HG02973 (cell line): ENCODE measurements around the gene CRYL1.
A peak's percentile ranks its signal among the peaks of the same experiment; 100 is the strongest.

Source experiments
- ATAC-seq: cut with Tn5 transposase; IDR thresholded peaks from one replicate; pipeline ENCODE4 v1.9.1; 2021; ENCODE audit warnings: moderate library complexity; ENCODE audit not compliant: unreplicated experiment

CRYL1 gene

DNA sequence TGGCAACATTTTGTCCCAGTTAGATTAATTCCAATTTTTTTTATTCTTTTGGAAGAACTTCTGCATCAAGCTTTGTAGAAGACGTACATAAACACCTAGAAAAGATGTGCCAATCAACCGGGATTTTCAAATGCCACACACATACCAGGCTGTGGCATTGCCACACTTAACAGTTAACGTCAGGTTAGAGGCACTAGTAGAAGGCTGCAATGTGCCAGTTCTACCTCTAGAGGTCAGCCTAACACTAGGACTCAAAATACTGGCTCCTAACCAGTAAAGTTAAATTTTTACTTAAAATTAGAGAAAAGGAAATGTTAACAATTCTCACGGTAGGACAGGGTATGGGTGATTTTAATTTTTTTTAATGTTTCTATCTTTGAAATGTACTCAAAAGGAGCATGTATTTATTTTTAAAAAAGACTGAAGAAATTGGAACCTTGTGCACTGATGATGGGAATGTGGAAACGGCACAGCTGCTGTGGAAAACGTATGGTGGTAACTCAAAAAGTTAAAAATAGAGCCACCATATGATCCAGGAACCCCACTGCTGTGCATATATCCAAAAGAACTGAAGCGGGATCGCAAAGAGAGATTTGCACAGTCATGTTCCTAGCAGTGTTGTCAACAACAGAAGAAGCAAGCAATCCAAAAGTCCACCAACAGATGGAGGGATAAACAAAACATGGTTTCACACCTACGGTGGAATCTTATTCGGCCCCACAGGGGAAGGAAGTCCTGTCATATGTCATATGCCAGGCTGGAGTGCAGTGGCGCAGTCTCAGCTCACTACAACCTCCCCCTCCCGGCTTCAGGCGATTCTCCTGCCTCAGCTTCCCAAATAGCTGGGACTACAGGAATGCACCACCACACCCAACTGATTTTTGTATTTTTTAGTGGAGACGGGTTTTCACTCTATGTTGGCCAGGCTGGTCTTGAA, 30.3 kb downstream of the CRYL1 start:
- no peak for ATAC-seq

- ATAC-seq, result no peak
These were observed 31.0 kb downstream of the CRYL1 start for GRCh38 chr13:20494656-20495055.

DNA sequence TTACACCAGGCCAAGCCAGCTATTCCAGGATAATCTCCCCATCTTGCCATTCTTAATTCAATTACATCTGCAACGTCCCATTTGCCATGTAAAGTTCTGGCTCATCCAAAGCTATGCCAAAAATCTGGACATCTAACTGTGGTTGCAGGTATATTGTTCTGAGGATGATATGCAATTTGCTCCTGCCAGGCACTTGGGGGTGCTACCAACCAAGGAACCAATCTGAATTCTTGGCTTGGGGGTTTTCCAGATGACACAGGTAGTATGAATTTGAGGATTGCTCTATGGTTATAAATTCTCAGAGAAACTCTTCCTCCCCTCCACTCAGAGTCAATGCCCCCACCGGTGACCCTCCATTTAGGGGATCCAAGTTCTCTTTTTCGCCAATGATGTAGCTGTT, 33.0 kb downstream of the CRYL1 start:
- ATAC-seq, result no peak

- ATAC-seq, result no peak
These were observed 33.7 kb downstream of the CRYL1 start for GRCh38 chr13:20491926-20492435.

DNA sequence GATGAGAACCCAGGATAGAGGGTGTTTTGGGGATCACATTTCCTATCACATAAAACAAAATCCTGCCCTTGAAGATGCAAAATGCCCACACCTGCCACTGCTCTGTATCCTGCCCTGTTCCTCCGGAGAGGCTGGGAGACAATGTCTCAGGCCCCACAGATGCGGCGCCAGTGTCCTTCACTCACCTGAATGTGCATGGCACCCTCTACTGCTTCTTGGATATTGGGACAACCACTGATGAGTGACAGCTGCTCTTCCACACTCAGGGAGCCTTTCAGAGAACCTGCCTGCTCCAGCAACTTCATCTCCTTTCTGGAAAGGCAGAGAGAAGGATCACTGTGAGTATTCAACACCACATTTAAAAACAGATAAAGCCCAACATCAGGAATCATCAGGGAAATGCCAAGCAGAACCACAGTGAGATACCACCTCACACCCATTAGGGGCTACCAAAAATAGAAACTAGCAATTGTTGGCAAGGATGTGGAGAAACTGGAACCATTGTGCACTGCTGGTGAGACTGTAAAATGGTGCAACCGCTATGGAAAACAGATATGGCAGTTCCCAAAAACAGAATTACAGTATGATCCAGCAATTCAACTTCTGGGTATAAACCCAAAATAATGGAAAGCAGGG, 36.4 kb downstream of the CRYL1 start:
- no peak for ATAC-seq

DNA sequence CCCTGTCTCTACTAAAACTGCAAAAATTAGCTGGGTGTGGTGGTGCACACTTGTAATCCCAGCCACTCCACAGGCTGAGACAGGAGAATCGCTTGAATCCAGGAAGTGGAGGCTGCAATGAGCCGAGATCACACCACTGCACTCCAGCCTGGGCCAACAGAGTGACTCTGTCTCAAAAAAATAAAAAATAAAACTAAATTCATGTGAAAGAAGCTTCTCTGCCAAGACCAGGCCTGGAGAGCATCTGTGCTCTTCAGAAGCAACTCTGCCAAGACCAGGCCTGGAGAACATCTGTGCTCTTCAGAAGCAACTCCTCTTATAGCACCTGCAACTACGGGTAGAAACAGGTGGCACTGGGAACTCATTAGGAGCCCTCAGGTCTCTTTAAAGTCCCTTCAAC, 37.7 kb downstream of the CRYL1 start:
- no peak for ATAC-seq

DNA sequence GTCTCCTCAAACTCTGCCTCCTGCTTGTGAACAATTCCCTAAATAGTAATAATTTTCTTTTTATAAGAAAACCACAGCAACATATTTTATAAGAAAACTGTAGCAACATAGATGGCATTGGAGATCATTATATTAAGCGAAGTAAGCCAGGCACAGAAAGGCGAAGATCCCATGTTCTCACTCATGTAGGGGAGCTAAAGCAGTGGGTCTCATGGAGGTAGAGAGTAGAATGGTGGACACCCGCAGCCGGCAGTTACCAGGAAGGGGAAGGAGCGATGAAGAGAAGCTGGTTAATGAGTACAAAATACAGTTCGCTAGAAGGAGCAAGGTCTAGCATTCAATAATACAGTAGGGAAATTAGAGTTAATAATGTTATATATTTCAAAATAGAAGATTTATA, 42.9 kb downstream of the CRYL1 start:
- no peak for ATAC-seq

- ATAC-seq, result no peak
These were observed 43.3 kb downstream of the CRYL1 start for GRCh38 chr13:20482275-20482761.

DNA sequence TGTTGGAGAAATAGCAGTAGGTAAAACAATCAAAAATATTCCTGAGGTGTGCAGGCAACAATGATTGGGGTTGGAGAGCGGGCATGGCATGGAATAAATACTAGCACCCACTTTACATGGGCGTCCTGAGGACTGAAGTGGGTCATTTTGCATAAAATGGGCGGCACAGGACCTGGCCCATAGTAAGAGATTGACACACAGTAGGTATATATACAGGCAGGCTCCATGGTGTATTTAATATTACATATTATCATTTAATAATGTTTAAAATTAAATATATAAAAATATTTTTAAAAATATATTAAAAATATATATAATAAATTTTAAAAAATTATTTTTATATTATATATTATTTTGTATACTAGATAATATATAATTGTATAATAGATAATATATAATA, 48.3 kb downstream of the CRYL1 start:
- ATAC-seq, result no peak

- ATAC-seq, result peak; percentile 92
These were observed 49.5 kb downstream of the CRYL1 start for GRCh38 chr13:20475927-20476691.

DNA sequence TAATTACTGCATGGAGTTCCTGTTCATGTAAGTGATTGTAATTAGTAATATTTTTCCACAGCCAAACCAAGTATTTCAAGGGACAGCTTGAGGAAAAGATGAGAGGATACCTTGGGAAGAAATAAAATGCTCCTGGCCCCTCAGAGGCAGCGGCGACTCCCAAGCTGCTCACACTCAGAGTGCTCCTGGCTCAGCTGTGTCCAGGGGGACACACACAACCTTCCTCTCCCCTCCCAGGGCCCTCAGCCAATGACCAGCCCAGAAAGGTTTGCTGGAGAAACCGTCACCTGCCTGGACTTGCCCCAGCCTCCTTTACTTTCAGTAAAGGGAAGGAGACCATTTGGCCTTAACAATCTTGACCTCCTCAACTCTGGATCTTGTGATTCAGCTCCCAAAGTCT, 51.1 kb downstream of the CRYL1 start:
- ATAC-seq, result no peak

- ATAC-seq, result no peak
These were observed 51.8 kb downstream of the CRYL1 start for GRCh38 chr13:20473888-20474287.

- ATAC-seq, result no peak
These were observed 52.5 kb downstream of the CRYL1 start for GRCh38 chr13:20473139-20473538.

DNA sequence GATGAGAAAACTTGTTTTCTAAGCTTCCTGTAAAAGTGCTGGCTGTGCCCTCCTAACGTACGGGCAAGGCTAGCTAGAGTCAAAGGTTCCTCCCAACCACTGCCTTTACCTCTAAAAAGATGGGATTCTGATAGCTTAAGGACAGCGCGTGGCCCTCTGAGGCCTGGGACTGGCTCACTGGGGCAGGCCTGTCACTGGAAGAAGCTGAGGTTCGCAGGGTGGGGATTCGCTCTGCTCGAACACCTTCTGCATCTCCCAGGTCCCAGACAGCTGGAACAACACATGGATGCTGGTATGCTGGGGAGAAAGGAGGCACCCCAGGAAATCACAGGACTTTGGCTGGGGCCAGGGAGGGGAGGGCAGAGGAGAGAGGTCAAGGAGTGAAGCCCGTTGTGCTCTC, 53.1 kb downstream of the CRYL1 start:
- no peak for ATAC-seq

- ATAC-seq, result no peak
These were observed 55.5 kb downstream of the CRYL1 start for GRCh38 chr13:20470136-20470535.

GRCh38 chr13:20466371-20466770, 59.3 kb downstream of the CRYL1 start:
- ATAC-seq, result no peak

DNA sequence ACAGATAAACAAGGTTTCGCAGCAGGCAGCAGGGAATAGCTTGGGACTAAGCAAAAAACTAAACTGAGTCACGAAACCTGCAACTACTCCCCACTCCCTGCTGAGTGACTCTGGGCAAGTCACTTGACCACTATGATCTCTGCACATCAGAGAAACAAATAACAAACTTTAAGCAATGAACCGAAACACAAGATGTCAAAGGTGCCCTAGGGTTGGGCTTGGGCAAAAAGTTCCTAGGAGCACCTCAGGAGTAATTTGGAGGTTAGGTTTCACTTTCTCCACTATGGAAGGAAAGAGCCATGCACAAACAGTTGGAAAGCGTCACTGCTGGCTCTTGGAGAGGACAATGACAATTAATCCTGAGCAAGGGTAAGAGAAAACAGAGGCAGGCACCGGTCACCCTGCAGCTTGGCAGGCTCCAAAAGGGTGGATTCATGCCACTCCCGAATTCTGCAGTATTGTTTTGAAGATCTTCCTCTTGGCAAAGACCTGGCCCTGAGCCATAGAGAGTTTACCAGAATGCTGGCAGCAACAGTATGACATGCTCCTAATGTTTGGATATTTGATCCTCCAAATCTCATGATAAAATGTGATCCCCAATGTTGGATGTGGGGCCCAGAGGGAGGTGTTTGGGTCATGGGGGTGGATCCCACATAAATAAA, 60.3 kb downstream of the CRYL1 start:
- no peak for ATAC-seq

DNA sequence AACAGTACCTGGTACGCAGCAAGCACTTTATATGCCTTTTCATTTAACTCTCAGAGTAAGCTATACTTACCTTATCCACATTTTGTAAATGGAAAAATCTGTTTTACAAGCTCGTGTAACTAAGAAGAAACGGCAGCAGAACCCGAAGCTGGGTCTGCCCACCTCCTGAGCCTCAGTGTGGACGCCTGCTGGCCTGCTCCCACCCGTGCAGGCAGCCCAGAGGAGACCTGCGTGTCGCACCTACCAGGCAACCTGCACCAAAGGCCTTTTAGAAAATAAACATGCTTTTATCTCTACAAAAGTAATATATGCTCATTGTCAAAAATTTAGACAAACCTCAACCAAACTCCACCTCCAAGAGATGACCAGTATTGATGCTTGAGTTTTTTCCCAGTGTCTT, 62.7 kb downstream of the CRYL1 start:
- ATAC-seq, result no peak

GRCh38 chr13:20462533-20462915, 63.1 kb downstream of the CRYL1 start:
- ATAC-seq, result no peak

DNA sequence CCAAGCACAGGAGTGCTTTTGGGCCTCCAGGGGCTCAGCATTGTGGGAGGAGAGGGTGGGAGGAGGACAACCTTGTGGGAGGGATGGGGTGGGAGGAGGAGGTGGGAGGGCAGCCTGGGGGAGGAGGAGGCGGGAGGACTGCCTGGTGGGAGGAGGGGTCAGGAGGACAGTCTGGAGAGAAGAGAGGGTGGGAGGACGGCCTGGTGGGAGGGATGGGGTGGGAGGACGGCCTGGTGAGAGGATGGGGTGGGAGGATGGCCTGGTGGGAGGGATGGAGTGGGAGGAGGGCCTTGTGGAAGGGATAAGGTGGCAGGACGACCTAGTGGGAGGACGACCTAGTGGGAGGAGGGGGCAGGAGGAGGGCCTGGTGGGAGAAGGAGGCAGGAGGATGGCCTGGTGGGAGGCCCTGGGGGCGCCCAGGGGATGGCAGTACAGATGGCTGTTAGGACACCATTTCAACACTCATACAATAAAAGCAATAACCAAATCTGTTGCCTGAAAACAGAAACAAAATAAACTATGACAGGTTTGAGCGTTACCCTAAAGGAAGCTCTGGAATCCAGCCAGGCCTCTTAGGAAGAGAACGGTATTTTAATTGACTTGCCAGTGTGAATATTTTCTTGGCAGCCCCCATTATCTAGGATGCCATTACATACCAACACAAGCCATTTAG, 63.7 kb downstream of the CRYL1 start:
- ATAC-seq, result no peak
